Stomach (tissue), 9 donors: ENCODE measurements around the gene COX19. TPM values are rescaled to one million over a fixed set of nuclear protein-coding genes. Genes with fewer than 3 reads are reported as not detected.

Experiments used
- DNase-seq, 2 donors: peaks; one replicate each; pipeline versions ENCODE4 v3.0.0 to v3.0.0-alpha.2; 2013 to 2019
- H3K27ac ChIP-seq, 5 donors: fragments of 200-600 bp in 4 of 5; sonication (generic) in 4 of 5; one replicate each; pipeline ENCODE4 v1.5.1; 2013 to 2019; ENCODE audit warnings: mild to moderate bottlenecking in 1 of 5, moderate library complexity in 1 of 5
- H3K27me3 ChIP-seq, 3 donors: fragments of 200-600 bp; sonication (generic); one replicate each; pipeline ENCODE4 v1.5.1; 2017 to 2019; ENCODE audit warnings: mixed run types in 1 of 3
- H3K36me3 ChIP-seq, 4 donors: fragments of 200-600 bp; sonication (generic); 1 replicate in 3 of 4; 2 replicates in 1 of 4; pipeline ENCODE4 v1.5.1; 2016 to 2019
- H3K4me1 ChIP-seq, 4 donors: fragments of 200-600 bp; sonication (generic); one replicate each; pipeline ENCODE4 v1.5.1; 2016 to 2019
- H3K4me3 ChIP-seq, 4 donors: fragments of 200-600 bp; sonication (generic) in 3 of 4; one replicate each; pipeline ENCODE4 v1.5.1; 2016 to 2019; ENCODE audit warnings: mild to moderate bottlenecking in 1 of 4
- H3K9me3 ChIP-seq, 4 donors: fragments of 200-600 bp; sonication (generic); one replicate each; pipeline ENCODE4 v1.5.1; 2016 to 2019
- CTCF ChIP-seq, 7 experiments: fragments of 450-650 bp in 4 of 7; fragments of 200-600 bp in 3 of 7; sonication (generic) in 3 of 7; IDR thresholded peaks; one replicate each; pipeline ENCODE4 v1.5.1; 2016 to 2019; ENCODE audit warnings: antibody characterized with exemption in 7 of 7, control low read depth in 2 of 7, mild to moderate bottlenecking in 1 of 7
- EP300 ChIP-seq: sonication (generic); formaldehyde crosslinking; IDR thresholded peaks from one replicate; pipeline ENCODE4 v1.6.1; 2017; ENCODE audit warnings: antibody characterized with exemption
- POLR2A ChIP-seq, 4 donors: fragments of 450-650 bp; IDR thresholded peaks; one replicate each; pipeline ENCODE4 v1.6.1; 2016; ENCODE audit warnings: antibody characterized with exemption in 4 of 4, control low read depth in 2 of 4, mild to moderate bottlenecking in 1 of 4, moderate library complexity in 1 of 4
- POLR2AphosphoS5 ChIP-seq, 3 donors: sonication (generic); formaldehyde crosslinking; IDR thresholded peaks; one replicate each; pipeline ENCODE4 v1.6.1; 2016; ENCODE audit warnings: antibody characterized with exemption in 3 of 3
- WGBS, 5 donors: extraction: QIAGEN DNeasy Blood & Tissue Kit in 3 of 5; methylation state at CpG; one replicate each; pipeline versions ENCODE4 v1.1.5 to v1.1.7; 2013 to 2018; 5-methylcytosine and 5-hydroxymethylcytosine counted together
- intact Hi-C: fragments of 100-400 bp; cut with DNase I; formaldehyde crosslinking; loops from one replicate; pipeline ENCODE4 v1.15.1; 2023; ENCODE audit warnings: low total_unique reads
- polyA plus RNA-seq, 3 donors: library from polyadenylated mRNA; stranded (reverse); fragments of 200-250 nt; gene quantifications; one replicate each; pipeline ENCODE4 v1.2.3, GENCODE V29; 2013
- total RNA-seq, 5 donors: library from RNA; depleted of rRNA; stranded (reverse); fragments of >200 nt; gene quantifications; one replicate each; pipeline versions ENCODE4 v1.1.0 to v1.2.3, GENCODE V29; 2014 to 2016
- donor health status: healthy with polysubstance abuse.
- donor health status: Bipolar disorder and iron deficiency.
- donor health status: healthy.

Gene COX19
- total and polyA plus RNA-seq, 8 donors = 2.3 to 26.6 (median 6.6) TPM

DNA sequence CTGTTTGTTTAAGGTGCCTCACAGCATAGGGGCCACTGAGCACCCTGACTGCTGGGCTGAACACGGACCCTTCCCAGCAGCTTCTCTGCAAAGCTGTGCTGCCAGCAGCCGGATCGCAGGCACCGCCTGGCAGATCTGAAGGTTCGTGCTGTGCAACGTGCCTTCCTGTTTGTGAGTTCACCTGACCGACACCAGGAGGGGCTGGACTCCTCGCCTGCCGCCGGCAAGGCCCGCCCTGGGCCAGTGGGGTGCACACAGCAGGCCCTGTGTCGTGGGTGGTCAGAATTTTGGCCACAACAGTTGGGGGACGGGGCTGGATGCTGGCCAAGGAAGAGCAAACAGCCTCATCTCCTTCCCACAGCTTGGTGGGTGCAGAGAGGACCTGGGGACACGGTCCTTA, 20.2 kb upstream of the COX19 start:
- no peak for DNase-seq
- H3K27ac ChIP-seq = no peak overlapping the region
- no peak for TF ChIP-seq CTCF (IDR thresholded peaks at IDR 0.05)
- no peak for TF ChIP-seq EP300
- TF ChIP-seq POLR2A (IDR thresholded peaks at IDR 0.05) = no peak
- no peak for TF ChIP-seq POLR2AphosphoS5 (IDR thresholded peaks at IDR 0.05)
- intact Hi-C loops = loop anchor here (5.0 to 10.0 kb wide), 2 partner anchors 67 to 159 kb away; no protein-coding TSS in a partner anchor
- H3K9me3 ChIP-seq = no peaks in the 10 kb centered on the region
- H3K4me3 ChIP-seq = no peak overlapping the region
- H3K4me1 ChIP-seq = peaks cover 0 to 11% (median 10%) of the 10 kb centered on the region in 4 donors
- WGBS, 5 donors = 87 to 90% (median 89%) methylated on average over 13 to 14 of the region's 14 CpGs
- peaks cover 0 to 57% (median 49%) of the 10 kb centered on the region in 4 donors for H3K36me3 ChIP-seq
- H3K27me3 ChIP-seq = peaks cover 0 to 8% (median 0%) of the 10 kb centered on the region in 3 donors

GRCh38 chr7:994592-995308, 19.4 kb upstream of the COX19 start:
- TF ChIP-seq POLR2A (IDR thresholded peaks at IDR 0.05) (no peak), CTCF (IDR thresholded peaks at IDR 0.05) (no peak), EP300 (no peak), POLR2AphosphoS5 (IDR thresholded peaks at IDR 0.05) (no peak)

GRCh38 chr7:992709-993607, 17.6 kb upstream of the COX19 start:
- peak; percentile 96 to 99 for DNase-seq
- no peaks in the 10 kb centered on the region for H3K9me3 ChIP-seq
- TF ChIP-seq CTCF (IDR thresholded peaks at IDR 0.05) (peak in 5 of 7 experiments; percentile 99 to 100 (median 99)), EP300 (no peak), POLR2AphosphoS5 (IDR thresholded peaks at IDR 0.05) (peak in 2 of 3 donors; percentile 75 to 90)
- H3K36me3 ChIP-seq = peaks cover 0 to 34% (median 28%) of the 10 kb centered on the region in 4 donors
- H3K4me3 ChIP-seq = no peak overlapping the region
- H3K4me1 ChIP-seq = peaks cover 9 to 24% (median 22%) of the 10 kb centered on the region in 4 donors
- WGBS, 5 donors = 20 to 52% (median 22%) methylated on average over 12 to 34 of the region's 34 CpGs
- peaks cover 0 to 27% (median 12%) of the 10 kb centered on the region in 3 donors for H3K27me3 ChIP-seq
- intact Hi-C loops = loop anchor here (10.0 kb wide), 1 partner anchor 162 kb away; no protein-coding TSS in a partner anchor
- no peak overlapping the region for H3K27ac ChIP-seq

More at GRCh38 chr7:994592-995308, 19.4 kb upstream of the COX19 start:
- Histone ChIP-seq H3K4me3 (no peak overlapping the region), H3K27ac (no peak overlapping the region), H3K36me3 (peaks cover 0 to 49% (median 43%) of the 10 kb centered on the region in 4 donors), H3K4me1 (peaks cover 0 to 11% (median 10%) of the 10 kb centered on the region in 4 donors), H3K27me3 (peaks cover 0 to 12% (median 0%) of the 10 kb centered on the region in 3 donors), H3K9me3 (no peaks in the 10 kb centered on the region)
- WGBS, 5 donors = 73 to 83% (median 77%) methylated on average over 9 to 28 of the region's 28 CpGs
- DNase-seq = no peak
- intact Hi-C loops = loop anchor here (5.0 to 10.0 kb wide), 2 partner anchors 68 to 160 kb away; no protein-coding TSS in a partner anchor
